Measurements from ENCODE around the gene DCTN2. TPM values are rescaled to one million over a fixed set of nuclear protein-coding genes. Genes with fewer than 3 reads are reported as not detected.
"Not testable (repeated sequence)": the region's sequence is repeated elsewhere in the genome, so short reads cannot be mapped to it uniquely, and the experiment has no call there.

DCTN2 gene
- total RNA-seq, 2 experiments from 2014 or later, result 68.4 to 97.2 TPM

DNA sequence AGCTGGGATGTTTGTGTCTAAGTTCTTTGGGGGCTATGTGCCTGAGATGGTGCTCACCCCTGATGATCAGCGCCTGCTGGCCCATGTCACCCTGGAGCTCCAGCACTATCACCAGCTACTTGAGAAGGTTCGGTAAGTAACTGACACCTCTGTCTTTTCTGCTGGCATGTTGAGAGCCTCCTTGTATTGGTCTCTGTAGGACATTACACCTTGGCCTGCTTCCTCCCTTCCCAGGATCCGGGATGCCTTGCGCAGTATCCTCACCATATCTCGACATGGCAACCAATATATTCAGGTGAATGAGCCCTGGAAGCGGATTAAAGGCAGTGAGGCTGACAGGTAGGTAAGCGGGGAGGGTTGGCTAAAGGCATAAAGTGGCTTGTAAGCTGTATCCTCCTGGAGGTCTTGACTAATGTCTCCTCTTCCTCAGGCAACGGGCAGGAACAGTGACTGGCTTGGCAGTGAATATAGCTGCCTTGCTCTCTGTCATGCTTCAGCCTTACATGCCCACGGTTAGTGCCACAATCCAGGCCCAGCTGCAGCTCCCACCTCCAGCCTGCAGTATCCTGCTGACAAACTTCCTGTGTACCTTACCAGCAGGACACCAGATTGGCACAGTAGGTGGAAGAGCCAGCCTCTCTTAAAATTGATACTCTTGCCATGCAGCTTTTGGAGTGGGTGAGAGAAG is 32.1 kb downstream of the DCTN2 start:
- Histone ChIP-seq H3K4me1 (ENCODE audit: insufficient read depth, low read length, poor library complexity, severe bottlenecking) (peaks cover 15% of the 10 kb centered on the region), H2AFZ (ENCODE audit: low read length) (no peak overlapping the region), H3K4me3 (ENCODE audit: low read depth, low read length, poor library complexity, severe bottlenecking) (no peak overlapping the region), H3K9me3 (ENCODE audit: low read length) (no peaks in the 10 kb centered on the region), H3K27ac (ENCODE audit: low read depth, low read length, poor library complexity, severe bottlenecking) (no peak overlapping the region), H3K9me2 (ENCODE audit: insufficient read depth, low read length) (no peaks in the 10 kb centered on the region), H3K36me3 (ENCODE audit: insufficient read depth, low read length) (peaks cover 96% of the 10 kb centered on the region), H3K79me2 (ENCODE audit: insufficient read depth, low read depth, low read length) (peaks cover 20% of the 10 kb centered on the region), H4K20me1 (ENCODE audit: insufficient read depth, low read length) (peaks cover 10% of the 10 kb centered on the region), H3K4me2 (ENCODE audit: low read length) (no peak overlapping the region)
- TF ChIP-seq, protein P1, sequence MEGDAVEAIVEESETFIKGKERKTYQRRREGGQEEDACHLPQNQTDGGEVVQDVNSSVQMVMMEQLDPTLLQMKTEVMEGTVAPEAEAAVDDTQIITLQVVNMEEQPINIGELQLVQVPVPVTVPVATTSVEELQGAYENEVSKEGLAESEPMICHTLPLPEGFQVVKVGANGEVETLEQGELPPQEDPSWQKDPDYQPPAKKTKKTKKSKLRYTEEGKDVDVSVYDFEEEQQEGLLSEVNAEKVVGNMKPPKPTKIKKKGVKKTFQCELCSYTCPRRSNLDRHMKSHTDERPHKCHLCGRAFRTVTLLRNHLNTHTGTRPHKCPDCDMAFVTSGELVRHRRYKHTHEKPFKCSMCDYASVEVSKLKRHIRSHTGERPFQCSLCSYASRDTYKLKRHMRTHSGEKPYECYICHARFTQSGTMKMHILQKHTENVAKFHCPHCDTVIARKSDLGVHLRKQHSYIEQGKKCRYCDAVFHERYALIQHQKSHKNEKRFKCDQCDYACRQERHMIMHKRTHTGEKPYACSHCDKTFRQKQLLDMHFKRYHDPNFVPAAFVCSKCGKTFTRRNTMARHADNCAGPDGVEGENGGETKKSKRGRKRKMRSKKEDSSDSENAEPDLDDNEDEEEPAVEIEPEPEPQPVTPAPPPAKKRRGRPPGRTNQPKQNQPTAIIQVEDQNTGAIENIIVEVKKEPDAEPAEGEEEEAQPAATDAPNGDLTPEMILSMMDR (conservative IDR thresholded peaks at IDR 0.05; ENCODE audit: low read length), result no peak
- no peak for TF ChIP-seq EZH2phosphoT487 (IDR thresholded peaks at IDR 0.05; ENCODE audit: borderline replicate concordance, low read depth, low read length)
- CTCF ChIA-PET (ENCODE audit: unreplicated experiment), result no interaction called here
- no peak for DNase-seq (ENCODE audit: low spot score)
- POLR2A ChIA-PET, result interaction anchor here (0.6 to 1.8 kb wide), 3 partner anchors 10 to 288 kb away, joined by 5 to 11 read pairs (median 6); no protein-coding TSS in a partner anchor
- BruUV-seq (replicated peaks), result no TSS peak
- intact Hi-C loops (cut with micrococcal nuclease; ENCODE audit: unreplicated experiment), result no loop called here

DNA sequence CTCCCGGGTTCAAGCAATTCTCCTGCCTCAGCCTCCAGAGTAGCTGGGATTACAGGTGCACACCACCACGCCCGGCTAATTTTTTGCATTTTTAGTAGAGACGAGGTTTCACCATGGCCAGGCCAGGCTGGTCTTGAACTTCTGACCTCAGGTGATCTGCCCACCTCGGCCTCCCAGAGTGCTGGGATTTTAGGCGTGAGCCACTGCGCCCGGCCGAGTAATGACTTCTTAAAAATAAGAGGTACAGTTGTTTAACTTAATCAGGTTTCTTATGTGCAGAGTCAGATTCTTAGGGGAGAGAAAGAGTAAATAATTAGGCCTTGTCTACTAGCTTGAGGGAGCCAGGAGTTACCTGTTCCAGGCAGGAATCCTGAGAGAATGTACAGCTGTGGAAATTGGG is 32.7 kb downstream of the DCTN2 start:
- H2AFZ ChIP-seq (ENCODE audit: low read length); CTCF ChIA-PET (ENCODE audit: unreplicated experiment); intact Hi-C loops (cut with micrococcal nuclease; ENCODE audit: unreplicated experiment); H3K9me2 ChIP-seq (ENCODE audit: insufficient read depth, low read length); H3K4me2 ChIP-seq (ENCODE audit: low read length); H4K20me1 ChIP-seq (ENCODE audit: insufficient read depth, low read length); H3K4me3 ChIP-seq (ENCODE audit: low read depth, low read length, poor library complexity, severe bottlenecking); DNase-seq (ENCODE audit: low spot score); BruUV-seq (replicated peaks); H3K9me3 ChIP-seq (ENCODE audit: low read length); H3K27ac ChIP-seq (ENCODE audit: low read depth, low read length, poor library complexity, severe bottlenecking): not testable (repeated sequence)
- POLR2A ChIA-PET, result interaction anchor here (0.9 to 1.8 kb wide), 2 partner anchors 9 to 12 kb away, joined by 5 to 11 read pairs; no protein-coding TSS in a partner anchor
- Histone ChIP-seq H3K4me1 (ENCODE audit: insufficient read depth, low read length, poor library complexity, severe bottlenecking) (peaks cover 12% of the 10 kb centered on the region), H3K36me3 (ENCODE audit: insufficient read depth, low read length) (peaks cover 96% of the 10 kb centered on the region), H3K79me2 (ENCODE audit: insufficient read depth, low read depth, low read length) (peaks cover 13% of the 10 kb centered on the region)

DNA sequence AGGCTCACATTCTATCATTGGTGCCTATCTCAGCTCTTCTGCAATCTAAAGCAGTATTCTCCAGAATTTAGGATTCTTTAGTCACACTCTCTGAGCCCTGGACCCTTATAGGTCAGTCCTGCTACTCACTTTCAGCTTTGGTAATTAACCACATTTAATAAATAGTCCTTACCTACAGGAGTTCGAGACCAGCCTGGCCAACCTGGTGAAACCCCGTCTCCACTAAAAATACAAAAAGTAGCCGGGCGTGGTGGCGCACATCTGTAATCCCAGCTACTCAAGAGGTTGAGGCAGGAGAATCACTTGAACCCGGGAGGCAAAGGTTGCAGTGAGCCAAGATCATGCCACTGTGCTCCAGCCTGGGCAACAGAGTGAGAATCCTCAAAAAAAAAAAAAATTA is 33.3 kb downstream of the DCTN2 start:
- DNase-seq (ENCODE audit: low spot score); H2AFZ ChIP-seq (ENCODE audit: low read length); CTCF ChIA-PET (ENCODE audit: unreplicated experiment); H3K4me3 ChIP-seq (ENCODE audit: low read depth, low read length, poor library complexity, severe bottlenecking); H3K9me3 ChIP-seq (ENCODE audit: low read length); H3K4me2 ChIP-seq (ENCODE audit: low read length); H3K27ac ChIP-seq (ENCODE audit: low read depth, low read length, poor library complexity, severe bottlenecking); BruUV-seq (replicated peaks); H3K4me1 ChIP-seq (ENCODE audit: insufficient read depth, low read length, poor library complexity, severe bottlenecking); intact Hi-C loops (cut with micrococcal nuclease; ENCODE audit: unreplicated experiment); H3K79me2 ChIP-seq (ENCODE audit: insufficient read depth, low read depth, low read length); H3K9me2 ChIP-seq (ENCODE audit: insufficient read depth, low read length); H4K20me1 ChIP-seq (ENCODE audit: insufficient read depth, low read length): not testable (repeated sequence)
- POLR2A ChIA-PET, result interaction anchor here (0.5 to 0.9 kb wide), 2 partner anchors 11 to 23 kb away, joined by 5 read pairs; no protein-coding TSS in a partner anchor
- H3K36me3 ChIP-seq (ENCODE audit: insufficient read depth, low read length), result peaks cover 96% of the 10 kb centered on the region
